Natural killer cell (primary cell): ENCODE data around the gene KRT36. TPM values are rescaled to one million over a fixed set of nuclear protein-coding genes. Genes with fewer than 3 reads are reported as not detected.

Source experiments
- ATAC-seq, 3 donors: fragments of 150-1000 bp in 2 of 3; fragments of 200-7000 bp in 1 of 3; cut with Tn5 transposase; 1 replicate in 1 of 3; 2 replicates in 2 of 3; pipeline ENCODE4 v1.10.0; 2021; ENCODE audit warnings: mild to moderate bottlenecking in 2 of 3, moderate library complexity in 2 of 3
- DNase-seq, 2 donors: peaks; one replicate each; pipeline versions ENCODE4 v3.0.0 to v3.0.0-alpha.2; 2013 to 2021; ENCODE audit warnings: mixed read lengths in 1 of 2
- H3K27ac ChIP-seq: one replicate; pipeline ENCODE4 v1.5.1; 2013; ENCODE audit warnings: mild to moderate bottlenecking, low read length
- H3K27me3 ChIP-seq: one replicate; pipeline ENCODE4 v1.6.1; 2013; ENCODE audit warnings: low read length; ENCODE audit not compliant: control insufficient read depth, insufficient read depth
- H3K36me3 ChIP-seq: one replicate; pipeline ENCODE4 v1.6.1; 2013; ENCODE audit warnings: low read length; ENCODE audit not compliant: control insufficient read depth, insufficient read depth
- H3K4me1 ChIP-seq: one replicate; pipeline ENCODE4 v1.6.1; 2013; ENCODE audit warnings: low read length; ENCODE audit not compliant: control insufficient read depth, insufficient read depth
- H3K4me3 ChIP-seq: one replicate; pipeline ENCODE4 v1.5.1; 2013; ENCODE audit warnings: low read length
- H3K9me3 ChIP-seq: one replicate; pipeline ENCODE4 v1.6.1; 2013; ENCODE audit warnings: low read length; ENCODE audit not compliant: control insufficient read depth, insufficient read depth
- H3K27ac Mint-ChIP-seq, 2 donors: one replicate each; pipeline ENCODE4 v1.8.0; 2022; ENCODE audit warnings: mild to moderate bottlenecking in 2 of 2, mixed read lengths in 2 of 2, moderate library complexity in 1 of 2
- H3K27me3 Mint-ChIP-seq, 2 donors: one replicate each; pipeline ENCODE4 v1.8.0; 2022; ENCODE audit warnings: low read depth in 2 of 2, mixed read lengths in 2 of 2
- H3K36me3 Mint-ChIP-seq: one replicate; pipeline ENCODE4 v1.8.0; 2022; ENCODE audit warnings: mixed read lengths
- H3K4me1 Mint-ChIP-seq, 2 donors: one replicate each; pipeline ENCODE4 v1.8.0; 2022; ENCODE audit warnings: mixed read lengths in 2 of 2
- H3K4me3 Mint-ChIP-seq: one replicate; pipeline ENCODE4 v1.8.0; 2022; ENCODE audit warnings: mild to moderate bottlenecking, moderate library complexity, mixed read lengths
- H3K9me3 Mint-ChIP-seq, 2 donors: one replicate each; pipeline ENCODE4 v1.8.0; 2022; ENCODE audit warnings: mixed read lengths in 2 of 2
- WGBS: methylation state at CpG from one replicate; pipeline ENCODE4 v1.1.7; 2013; ENCODE audit warnings: missing lambda C conversion rate; ENCODE audit not compliant: insufficient coverage; 5-methylcytosine and 5-hydroxymethylcytosine counted together
- intact Hi-C: fragments of 100-400 bp; cut with micrococcal nuclease; formaldehyde crosslinking; loops from one replicate; pipeline ENCODE4 v1.14.2; 2022
- total RNA-seq, 4 donors: library from RNA; stranded (reverse); fragments of 120-200 nt in 1 of 4; gene quantifications; one replicate each; pipeline versions ENCODE4 v1.2.3 to v1.2.4, GENCODE V29; 2013 to 2022
- TF ChIP-seq, protein P1 (sequence below): fragments of 200-600 bp; IDR thresholded peaks from one replicate; pipeline ENCODE4 v1.8.0; 2022; ENCODE audit warnings: antibody characterized with exemption

KRT36 gene
- total RNA-seq, 3 donors from 2014 or later (not counting 1 experiment from before 2014, with no cell fraction given) = not detected

DNA sequence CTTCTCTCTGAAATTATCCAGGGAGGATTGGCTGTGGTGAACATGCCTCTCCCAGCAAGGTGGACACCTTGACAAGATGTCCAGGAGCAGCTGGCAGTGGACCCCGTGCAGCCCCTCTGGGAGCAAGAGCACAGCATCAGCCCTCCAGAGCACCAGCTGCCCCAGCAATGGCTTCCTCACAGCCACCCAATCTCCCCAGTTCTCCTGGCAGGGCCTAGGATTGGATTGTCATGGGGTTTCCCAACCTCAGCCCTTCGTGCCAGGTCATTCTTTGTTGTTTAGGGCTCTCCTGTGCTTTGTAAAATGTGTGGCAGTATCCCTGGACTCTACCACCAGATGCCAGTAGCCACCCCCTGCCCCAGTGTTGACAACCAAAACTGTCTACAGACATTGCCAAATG, 1.8 kb upstream of the KRT36 start:
- Mint-ChIP-seq H3K9me3 (no peaks in the 10 kb centered on the region), H3K27me3 (no peaks in the 10 kb centered on the region), H3K36me3 (no peaks in the 10 kb centered on the region), H3K4me3 (no peak overlapping the region), H3K27ac (no peak overlapping the region), H3K4me1 (no peaks in the 10 kb centered on the region)
- peaks cover 7% of the 10 kb centered on the region for H3K4me1 ChIP-seq
- no peak overlapping the region for H3K4me3 ChIP-seq
- no peaks in the 10 kb centered on the region for H3K9me3 ChIP-seq
- no peak for ATAC-seq
- intact Hi-C loops = no loop called here
- no peaks in the 10 kb centered on the region for H3K36me3 ChIP-seq
- TF ChIP-seq, protein P1, sequence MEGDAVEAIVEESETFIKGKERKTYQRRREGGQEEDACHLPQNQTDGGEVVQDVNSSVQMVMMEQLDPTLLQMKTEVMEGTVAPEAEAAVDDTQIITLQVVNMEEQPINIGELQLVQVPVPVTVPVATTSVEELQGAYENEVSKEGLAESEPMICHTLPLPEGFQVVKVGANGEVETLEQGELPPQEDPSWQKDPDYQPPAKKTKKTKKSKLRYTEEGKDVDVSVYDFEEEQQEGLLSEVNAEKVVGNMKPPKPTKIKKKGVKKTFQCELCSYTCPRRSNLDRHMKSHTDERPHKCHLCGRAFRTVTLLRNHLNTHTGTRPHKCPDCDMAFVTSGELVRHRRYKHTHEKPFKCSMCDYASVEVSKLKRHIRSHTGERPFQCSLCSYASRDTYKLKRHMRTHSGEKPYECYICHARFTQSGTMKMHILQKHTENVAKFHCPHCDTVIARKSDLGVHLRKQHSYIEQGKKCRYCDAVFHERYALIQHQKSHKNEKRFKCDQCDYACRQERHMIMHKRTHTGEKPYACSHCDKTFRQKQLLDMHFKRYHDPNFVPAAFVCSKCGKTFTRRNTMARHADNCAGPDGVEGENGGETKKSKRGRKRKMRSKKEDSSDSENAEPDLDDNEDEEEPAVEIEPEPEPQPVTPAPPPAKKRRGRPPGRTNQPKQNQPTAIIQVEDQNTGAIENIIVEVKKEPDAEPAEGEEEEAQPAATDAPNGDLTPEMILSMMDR = no peak
- no peak for DNase-seq
- H3K27ac ChIP-seq = no peak overlapping the region
- 92% methylated on average over 2 of the region's 2 CpGs for WGBS
- H3K27me3 ChIP-seq = no peaks in the 10 kb centered on the region

DNA sequence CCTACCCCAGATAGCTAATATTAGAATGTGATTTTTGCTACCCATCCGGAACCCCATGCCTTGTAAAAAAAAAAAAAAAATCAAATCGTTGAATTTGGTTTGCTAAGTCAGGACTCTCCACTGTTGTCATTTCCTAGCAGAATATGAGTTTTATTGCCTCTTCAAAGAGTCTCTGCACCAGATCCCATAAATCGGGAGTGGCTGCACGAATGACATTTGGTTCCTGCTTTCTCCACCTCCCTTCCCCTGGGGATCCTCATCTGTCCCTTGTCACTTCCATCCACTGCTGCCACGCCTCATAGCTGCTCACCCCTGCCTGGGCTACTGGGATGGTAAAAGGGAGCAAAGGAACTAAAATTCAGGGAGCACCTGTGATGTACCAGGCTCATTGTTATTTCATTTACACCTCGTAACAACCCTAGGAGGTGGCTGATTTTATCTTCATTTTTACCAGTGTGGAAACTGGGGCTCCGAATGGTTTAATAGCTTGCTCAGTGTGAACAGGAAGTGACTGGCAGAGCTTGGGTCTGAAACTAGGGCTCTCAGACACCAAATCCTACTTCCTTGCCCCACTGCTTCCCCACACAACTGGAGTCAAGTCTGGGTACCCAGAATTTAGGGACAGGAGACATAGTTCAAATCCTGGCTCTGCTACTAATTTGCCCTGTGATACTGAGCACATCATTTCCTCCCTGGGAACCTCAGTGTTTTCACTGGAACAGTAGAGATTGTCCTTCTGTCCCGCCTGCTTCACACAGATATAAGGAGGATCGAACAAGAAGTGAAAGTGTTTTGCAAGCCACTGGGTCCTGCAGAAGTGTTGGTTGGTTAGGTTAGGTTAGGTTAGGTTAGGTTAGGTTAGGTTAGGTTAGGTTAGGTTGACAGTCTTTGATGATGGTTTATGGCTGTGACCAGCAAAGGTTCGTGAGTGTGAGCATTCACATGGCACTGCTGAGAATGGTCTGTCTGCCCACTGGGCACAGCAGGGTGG, 585 bp upstream of the KRT36 start:
- TF ChIP-seq, protein P1 = no peak
- Mint-ChIP-seq H3K27ac (no peak overlapping the region), H3K36me3 (no peaks in the 10 kb centered on the region), H3K9me3 (no peaks in the 10 kb centered on the region), H3K27me3 (no peaks in the 10 kb centered on the region), H3K4me3 (no peak overlapping the region), H3K4me1 (no peaks in the 10 kb centered on the region)
- no peaks in the 10 kb centered on the region for H3K27me3 ChIP-seq
- WGBS = 55% methylated on average over 10 of the region's 10 CpGs
- peaks cover 5% of the 10 kb centered on the region for H3K4me1 ChIP-seq
- no peak overlapping the region for H3K27ac ChIP-seq
- no peak overlapping the region for H3K4me3 ChIP-seq
- no peak for DNase-seq
- H3K9me3 ChIP-seq = no peaks in the 10 kb centered on the region
- intact Hi-C loops = no loop called here
- no peaks in the 10 kb centered on the region for H3K36me3 ChIP-seq
- no peak for ATAC-seq

DNA sequence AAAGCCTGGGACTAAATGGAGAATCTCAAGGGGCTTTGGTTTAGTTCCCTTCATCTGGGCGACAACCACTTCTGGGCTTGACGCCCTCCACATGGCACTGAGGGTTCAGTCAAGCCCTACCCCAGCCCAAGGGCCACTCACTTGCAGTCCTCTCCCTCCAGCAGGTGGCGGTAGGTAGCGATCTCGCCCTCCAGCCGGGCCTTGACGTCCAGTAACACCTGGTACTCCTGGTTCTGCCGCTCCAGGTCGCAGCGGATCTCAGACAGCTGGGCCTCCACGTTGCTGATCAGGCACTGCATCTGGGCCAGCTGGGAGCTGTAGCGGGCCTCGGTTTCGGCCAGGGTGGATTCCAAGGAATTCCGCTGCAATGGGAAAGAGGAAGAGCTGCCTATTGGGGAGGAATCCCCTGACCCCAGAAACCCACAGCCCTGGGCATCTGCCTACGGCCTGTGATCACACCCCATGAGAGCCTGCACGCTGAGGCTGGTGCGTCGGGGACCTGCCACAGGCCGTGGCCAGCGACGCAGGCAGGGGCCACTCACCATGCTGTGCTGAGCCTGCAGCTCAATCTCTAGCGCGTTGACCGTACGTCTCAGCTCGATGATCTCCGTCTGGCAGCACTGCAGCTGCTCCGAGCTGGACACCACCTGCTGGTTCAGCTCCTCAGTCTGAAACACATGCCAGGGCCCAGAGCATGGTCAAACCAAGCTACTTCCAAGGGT, 2.7 kb downstream of the KRT36 start:
- no peaks in the 10 kb centered on the region for H3K36me3 ChIP-seq
- TF ChIP-seq, protein P1 = peak; percentile 47
- 65% methylated on average over 29 of the region's 29 CpGs for WGBS
- Mint-ChIP-seq H3K36me3 (no peaks in the 10 kb centered on the region), H3K27ac (no peak overlapping the region), H3K9me3 (no peaks in the 10 kb centered on the region), H3K4me3 (no peak overlapping the region), H3K27me3 (peaks cover 2 to 6% of the 10 kb centered on the region in 2 donors), H3K4me1 (no peaks in the 10 kb centered on the region)
- DNase-seq (peak in 1 of 2 donors; percentile 40), ATAC-seq (peak in 2 of 3 donors; percentile 31 to 37)
- intact Hi-C loops = no loop called here
- no peaks in the 10 kb centered on the region for H3K9me3 ChIP-seq
- peaks cover 5% of the 10 kb centered on the region for H3K4me1 ChIP-seq
- no peaks in the 10 kb centered on the region for H3K27me3 ChIP-seq
- no peak overlapping the region for H3K27ac ChIP-seq
- no peak overlapping the region for H3K4me3 ChIP-seq
